ENCODE results near the gene PHLPP2.

- TF ChIP-seq CTCF (IDR thresholded peaks at IDR 0.05; ENCODE audit: low read depth, low read length), result no peak
- TF ChIP-seq POLR2A (IDR thresholded peaks at IDR 0.05; ENCODE audit: extremely low read depth, insufficient read length), result no peak
- no peak for TF ChIP-seq MAX (IDR thresholded peaks at IDR 0.05; ENCODE audit: low read depth, low read length)
- TF ChIP-seq MYC (IDR thresholded peaks at IDR 0.05; ENCODE audit: low read depth, low read length), result no peak
Measured at GRCh38 chr16:71637398-71637797, 87.1 kb downstream of the PHLPP2 start.
